Left hindlimb (tissue), 1 donor: ENCODE data around the gene NETO2.

ENCODE experiments used
- DNase-seq: peaks from one replicate; pipeline ENCODE4 v3.0.0-alpha.2; 2018

Gene NETO2

DNA sequence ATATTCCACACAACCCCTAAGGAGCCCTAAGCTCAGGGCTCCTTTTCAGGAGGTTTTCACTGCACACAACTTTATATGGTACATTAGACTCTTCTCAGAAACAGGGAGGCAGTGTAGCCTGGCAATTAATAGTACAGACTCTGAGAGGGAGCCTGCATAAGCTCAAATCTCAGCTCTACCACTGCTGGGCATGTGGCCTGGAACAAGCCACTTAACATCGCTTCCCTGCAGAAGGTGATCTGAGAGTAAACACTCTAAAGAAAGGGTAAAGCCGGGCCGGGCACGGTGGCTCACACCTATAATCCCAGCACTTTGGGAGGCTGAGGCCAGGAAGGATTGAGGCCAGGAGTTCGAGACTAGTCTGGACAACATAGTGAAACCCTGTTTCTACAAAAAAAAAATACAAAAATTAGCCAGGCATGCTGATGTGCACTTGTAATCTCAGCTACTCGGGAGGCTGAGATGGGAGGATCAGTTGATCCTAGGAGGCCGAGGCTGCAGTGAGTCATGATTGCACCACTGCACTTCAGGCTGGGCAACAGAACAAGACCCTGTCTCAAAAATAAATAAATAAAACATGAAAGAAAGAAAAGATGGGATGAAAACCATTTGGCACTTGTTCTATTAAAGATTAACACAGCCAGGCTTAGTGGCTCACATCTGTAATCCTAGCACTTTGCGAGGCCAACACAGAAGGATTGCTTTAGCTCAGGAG, 99.6 kb downstream of the NETO2 start:
- DNase-seq = no peak

DNA sequence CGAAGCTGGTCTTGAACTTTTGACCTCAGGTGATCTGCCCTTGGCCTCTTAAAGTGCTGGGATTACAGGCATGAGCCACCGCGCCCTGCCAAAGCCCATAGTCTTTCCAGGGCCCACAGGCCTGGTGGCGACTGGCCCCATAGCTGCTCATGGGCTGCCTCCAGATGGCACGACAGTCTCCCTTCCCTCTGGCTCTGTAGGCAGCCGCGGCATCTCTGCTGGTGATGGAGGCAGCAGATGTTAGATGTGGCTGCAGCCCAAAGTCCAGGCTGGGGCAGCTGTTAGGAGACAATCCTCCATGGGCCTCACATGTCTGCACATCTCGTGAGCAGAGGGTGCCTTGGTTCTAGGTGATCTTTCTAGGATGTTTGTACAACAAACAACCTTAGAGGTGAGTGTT, 100.5 kb downstream of the NETO2 start:
- DNase-seq = no peak

DNA sequence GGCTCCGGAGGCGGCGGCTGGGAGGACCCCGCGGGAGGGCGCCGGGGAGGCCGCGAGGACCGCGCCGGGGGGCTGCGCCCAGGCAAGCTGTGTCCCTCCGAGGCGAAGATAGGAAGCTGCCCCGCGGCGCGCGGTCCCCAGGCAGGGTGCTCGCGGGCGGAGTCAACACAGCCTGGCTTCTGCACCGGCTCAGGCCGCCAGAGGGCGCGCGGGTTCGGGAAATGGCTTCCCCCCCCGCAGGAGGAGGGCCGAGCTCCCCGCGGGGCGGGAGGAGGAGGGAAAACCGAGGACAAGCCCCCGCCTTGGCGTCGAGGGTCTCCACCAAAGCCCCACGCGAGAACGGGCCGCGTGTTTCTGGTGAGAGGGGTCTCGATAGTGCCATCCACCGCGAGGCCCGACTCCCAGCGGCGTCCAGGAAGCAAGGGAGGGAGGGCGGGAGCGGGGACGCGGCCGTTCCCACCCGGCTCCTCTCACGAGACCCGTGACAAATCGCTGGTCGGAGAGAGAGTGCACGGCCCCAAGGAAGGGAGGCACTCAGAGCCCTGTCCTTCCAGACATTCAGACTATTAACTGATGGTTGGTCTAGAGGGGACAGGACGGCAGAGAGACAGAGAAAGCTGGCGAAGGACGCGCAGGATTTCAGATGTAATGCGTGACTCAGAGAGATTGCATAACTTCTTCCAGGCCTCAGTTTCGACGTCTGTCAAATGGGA, 105.8 kb downstream of the NETO2 start:
- DNase-seq = peak; percentile 89

DNA sequence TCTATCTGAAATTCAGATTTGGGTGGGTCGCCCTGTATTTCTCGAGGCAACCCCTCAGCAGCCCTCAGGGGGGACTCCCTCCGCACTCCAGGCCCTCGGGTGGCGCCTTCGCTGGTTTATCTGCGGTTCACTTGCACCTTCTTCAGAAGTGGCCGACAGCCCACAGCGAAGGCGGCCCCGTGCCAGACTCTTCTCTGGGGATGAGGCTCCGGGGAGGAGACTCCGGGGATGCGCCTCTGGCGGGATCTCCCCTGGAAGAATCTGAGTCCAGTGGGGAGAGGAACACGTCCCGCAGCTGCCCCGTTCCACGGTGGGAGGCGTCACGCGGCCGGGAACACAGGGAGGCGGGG, 106.4 kb downstream of the NETO2 start:
- DNase-seq = peak; percentile 56

DNA sequence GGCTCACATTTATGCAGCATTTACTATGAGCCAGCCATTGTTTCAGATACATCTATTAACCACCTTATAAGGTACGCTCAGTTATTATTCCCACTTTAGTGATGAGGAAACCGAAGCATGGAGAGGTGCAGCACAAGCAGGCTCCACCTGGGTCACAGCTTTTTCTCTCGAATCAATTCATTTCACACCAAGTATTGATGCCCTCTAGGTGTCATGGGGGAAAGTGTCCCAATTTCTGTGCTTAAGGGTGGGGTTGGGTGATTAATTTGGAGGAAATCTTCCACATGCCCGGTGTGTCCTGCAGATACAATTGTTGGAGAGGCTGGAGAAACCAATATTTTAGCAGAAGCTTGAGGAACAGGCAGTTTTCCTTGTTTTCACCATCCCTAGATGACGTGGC, 107.5 kb downstream of the NETO2 start:
- no peak for DNase-seq

DNA sequence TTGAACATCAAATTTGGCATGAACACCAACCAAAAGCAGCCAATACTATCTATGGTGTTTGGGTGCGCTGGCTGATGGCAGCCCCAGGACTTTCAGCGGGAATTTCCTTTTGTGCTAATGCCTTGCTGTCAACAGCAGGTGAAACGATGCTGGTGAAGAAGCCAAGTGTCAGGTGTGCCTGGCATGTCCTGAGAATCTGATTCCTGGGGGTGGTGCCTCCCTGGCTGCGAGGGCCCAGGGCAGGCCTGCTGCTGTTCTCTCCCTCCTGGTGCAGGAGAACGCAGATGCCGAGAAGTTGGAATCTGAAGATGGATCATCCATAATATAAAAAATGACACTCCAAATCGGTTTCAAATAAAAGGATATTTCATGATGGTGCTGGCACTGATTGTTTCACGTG, 108.3 kb downstream of the NETO2 start:
- DNase-seq = no peak

DNA sequence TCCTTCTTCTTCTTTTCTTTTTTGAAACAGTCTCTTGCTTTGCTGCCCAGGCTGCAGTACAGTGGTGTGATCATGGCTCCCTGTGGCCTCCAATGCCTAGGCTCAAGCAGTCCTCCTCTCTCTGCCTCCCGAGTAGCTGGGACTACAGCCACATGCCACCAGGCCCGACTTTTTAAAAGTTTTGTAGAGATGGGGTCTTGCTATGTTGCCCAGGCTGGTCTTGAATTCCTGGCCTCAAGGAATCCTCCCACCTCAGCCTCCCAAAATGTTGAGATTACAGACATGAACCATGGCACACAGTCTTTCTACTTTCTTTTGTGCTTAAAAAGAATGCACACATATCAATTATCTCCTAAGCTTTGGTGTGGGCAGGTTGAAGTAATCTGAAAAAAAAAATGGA, 109.3 kb downstream of the NETO2 start:
- DNase-seq = no peak

DNA sequence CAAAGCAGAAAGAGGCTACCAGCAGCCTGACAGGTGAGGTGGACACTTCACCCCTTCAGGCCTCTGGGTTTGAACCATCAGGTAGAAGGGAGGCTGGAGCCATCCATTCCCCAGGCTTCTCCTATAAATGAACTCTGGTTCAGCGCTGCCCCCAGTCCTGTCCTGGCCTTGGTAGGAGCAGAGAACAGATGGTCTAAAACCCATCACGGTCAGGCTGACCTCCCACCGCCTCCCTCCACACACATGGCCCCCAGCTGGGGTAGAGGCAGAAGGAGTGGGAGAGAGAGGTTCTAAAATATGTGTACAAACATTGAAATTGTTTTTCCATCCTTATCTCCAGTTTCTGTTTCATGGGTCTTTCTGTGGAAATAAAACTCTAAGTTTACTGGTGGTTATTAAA, 110.6 kb downstream of the NETO2 start:
- no peak for DNase-seq

DNA sequence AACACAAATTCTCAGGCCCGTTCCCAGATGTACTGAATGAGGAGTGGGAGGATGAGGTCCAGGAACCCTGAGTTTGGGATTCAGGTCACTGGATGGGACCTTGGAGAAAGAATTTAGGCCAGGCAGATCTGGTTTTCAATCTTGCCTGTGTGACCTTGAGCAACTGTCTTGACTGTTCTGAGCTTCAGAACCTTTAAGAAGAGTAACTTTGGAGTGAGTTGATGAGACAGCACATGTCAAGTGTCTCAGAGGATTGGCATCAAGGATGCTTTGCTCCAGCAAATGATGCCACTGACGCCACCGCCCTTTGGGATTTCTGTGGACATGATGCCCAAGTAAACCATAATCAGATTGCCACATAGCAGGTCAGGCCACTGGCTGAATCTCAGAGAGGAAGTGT, 114.0 kb downstream of the NETO2 start:
- DNase-seq = no peak

DNA sequence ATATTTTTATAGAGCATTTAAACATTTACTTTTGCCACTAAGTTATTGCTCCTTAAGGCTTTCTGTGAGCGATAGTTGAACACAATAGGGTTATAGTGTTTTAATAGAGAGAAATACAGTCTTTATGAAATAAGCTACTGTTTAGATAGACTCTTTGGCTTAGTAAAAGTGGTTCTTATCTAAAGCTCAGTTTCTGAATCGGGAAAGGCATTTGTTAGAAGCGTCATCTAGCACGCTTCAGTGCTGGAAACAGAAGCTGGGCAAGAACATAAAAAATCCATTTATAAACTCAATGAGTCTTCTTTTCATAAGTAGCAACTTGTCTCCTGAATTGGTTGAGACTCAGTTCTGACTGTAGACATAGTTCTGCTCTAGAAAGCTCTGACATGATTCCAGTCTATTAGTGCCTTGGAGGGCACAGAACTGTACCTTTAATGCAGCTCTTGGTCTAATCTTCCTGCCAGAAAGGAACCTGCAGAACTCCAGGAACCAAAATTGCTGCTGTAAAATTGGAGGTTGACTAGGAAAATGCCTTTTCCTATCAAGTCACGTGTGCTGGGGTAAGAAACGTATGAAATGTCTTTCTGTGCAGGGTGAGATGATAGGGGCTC, 114.9 kb downstream of the NETO2 start:
- DNase-seq = no peak
